BLaER1 treated with 17β-estradiol and CSF1 and Interleukin-3, amounts not matched to agents 10 nM and 100 nM (cell line): ENCODE data around the gene ZNF217.

Experiments used
- H3K27ac ChIP-seq, 11 experiments: shearing (Covaris generic); formaldehyde crosslinking; 2 replicates each; pipeline ENCODE4 v1.8.1; 2022
- H3K27me3 ChIP-seq, 11 experiments: shearing (Covaris generic); formaldehyde crosslinking; 2 replicates each; pipeline ENCODE4 v1.8.1; 2022
- H3K36me3 ChIP-seq, 11 experiments: shearing (Covaris generic); formaldehyde crosslinking; 2 replicates each; pipeline ENCODE4 v1.8.1; 2022
- H3K4me1 ChIP-seq, 10 experiments: shearing (Covaris generic); formaldehyde crosslinking; 2 replicates each; pipeline ENCODE4 v1.8.1; 2022
- H3K4me2 ChIP-seq, 11 experiments: shearing (Covaris generic); formaldehyde crosslinking; 2 replicates each; pipeline ENCODE4 v1.8.1; 2022
- H3K4me3 ChIP-seq, 10 experiments: shearing (Covaris generic); formaldehyde crosslinking; 2 replicates each; pipeline ENCODE4 v1.8.1; 2022
- H3K9ac ChIP-seq, 11 experiments: shearing (Covaris generic); formaldehyde crosslinking; 2 replicates each; pipeline ENCODE4 v1.8.1; 2022
- H3K9me3 ChIP-seq, 11 experiments: shearing (Covaris generic); formaldehyde crosslinking; replicated peaks in 1 of 11; 2 replicates each; pipeline ENCODE4 v1.8.1; 2022
- H4K20me1 ChIP-seq, 11 experiments: shearing (Covaris generic); formaldehyde crosslinking; 2 replicates each; pipeline ENCODE4 v1.8.1; 2022
- Cebpa-rat ChIP-seq, 11 experiments: shearing (Covaris generic); IDR thresholded peaks; 2 replicates each; pipeline ENCODE4 v1.8.1; 2022

The ZNF217 gene

GRCh38 chr20:53575481-53576194, 18.0 kb downstream of the ZNF217 start:
- peaks cover 61 to 72% (median 65%) of the 10 kb centered on the region in 10 experiments for H3K4me1 ChIP-seq

GRCh38 chr20:53574819-53575218, 18.8 kb downstream of the ZNF217 start:
- Histone ChIP-seq H3K4me2 (peak overlapping the region; percentile 48 to 90 (median 61)), H3K36me3 (peaks cover 92 to 100% (median 94%) of the 10 kb centered on the region in 11 experiments), H3K27me3 (no peaks in the 10 kb centered on the region), H3K4me1 (peaks cover 58 to 71% (median 64%) of the 10 kb centered on the region in 10 experiments), H3K27ac (peak overlapping the region in 4 of 11 experiments; percentile 2 to 41 (median 22); a peak in 6 of 22 replicates), H3K4me3 (peak overlapping the region in 5 of 10 experiments; percentile 22 to 45 (median 23); a peak in 8 of 20 replicates), H3K9me3 (no peaks in the 10 kb centered on the region), H4K20me1 (peaks cover 98 to 100% (median 100%) of the 10 kb centered on the region in 11 experiments), H3K9ac (peak overlapping the region in 8 of 11 experiments; percentile 22 to 54 (median 24); a peak in 8 of 22 replicates)
- TF ChIP-seq Cebpa-rat (IDR thresholded peaks at IDR 0.05) = no peak

More at GRCh38 chr20:53575481-53576194, 18.0 kb downstream of the ZNF217 start:
- no peak for TF ChIP-seq Cebpa-rat (IDR thresholded peaks at IDR 0.05)
- Histone ChIP-seq H3K9ac (peak overlapping the region in 6 of 11 experiments; percentile 3 to 51 (median 24); a peak in 8 of 22 replicates), H3K9me3 (no peaks in the 10 kb centered on the region), H3K36me3 (peaks cover 92 to 100% (median 94%) of the 10 kb centered on the region in 11 experiments), H3K27me3 (no peaks in the 10 kb centered on the region), H3K4me2 (peak overlapping the region in 10 of 11 experiments; percentile 48 to 90 (median 60); a peak in 19 of 22 replicates), H3K4me3 (peak overlapping the region in 2 of 10 experiments; percentile 23 to 45; a peak in 3 of 20 replicates), H3K27ac (peak overlapping the region in 3 of 11 experiments; percentile 2 to 29 (median 2); a peak in 4 of 22 replicates), H4K20me1 (peaks cover 95 to 100% (median 100%) of the 10 kb centered on the region in 11 experiments)

GRCh38 chr20:53574259-53574789, 19.3 kb downstream of the ZNF217 start:
- Histone ChIP-seq H3K36me3 (peaks cover 93 to 100% (median 94%) of the 10 kb centered on the region in 11 experiments), H3K4me2 (peak overlapping the region; percentile 48 to 90 (median 61)), H3K27ac (peak overlapping the region in 6 of 11 experiments; percentile 2 to 41 (median 12); a peak in 6 of 22 replicates)

GRCh38 chr20:53571555-53572286, 21.9 kb downstream of the ZNF217 start:
- Histone ChIP-seq H3K4me3 (no peak overlapping the region), H3K27ac (peak overlapping the region in 1 of 11 experiments; percentile 25; a peak in 1 of 22 replicates), H3K27me3 (no peaks in the 10 kb centered on the region), H3K9ac (peak overlapping the region in 1 of 11 experiments; percentile 2; a peak in 1 of 22 replicates), H3K4me1 (peaks cover 42 to 50% (median 47%) of the 10 kb centered on the region in 10 experiments), H3K36me3 (peaks cover 98 to 100% (median 99%) of the 10 kb centered on the region in 11 experiments), H3K4me2 (peak overlapping the region in 7 of 11 experiments; percentile 46 to 82 (median 57); a peak in 7 of 22 replicates), H4K20me1 (peaks cover 93 to 100% (median 99%) of the 10 kb centered on the region in 11 experiments), H3K9me3 (no peaks in the 10 kb centered on the region)
- TF ChIP-seq Cebpa-rat (IDR thresholded peaks at IDR 0.05) = no peak

More at GRCh38 chr20:53574259-53574789, 19.3 kb downstream of the ZNF217 start:
- TF ChIP-seq Cebpa-rat (IDR thresholded peaks at IDR 0.05) = no peak
- H3K4me1 ChIP-seq = peaks cover 58 to 68% (median 63%) of the 10 kb centered on the region in 10 experiments
- peak overlapping the region in 5 of 10 experiments; percentile 22 to 45 (median 23); a peak in 9 of 20 replicates for H3K4me3 ChIP-seq
- peaks cover 98 to 100% (median 100%) of the 10 kb centered on the region in 11 experiments for H4K20me1 ChIP-seq
- H3K9ac ChIP-seq = peak overlapping the region in 7 of 11 experiments; percentile 13 to 54 (median 34); a peak in 7 of 22 replicates
- no peaks in the 10 kb centered on the region for H3K9me3 ChIP-seq
- no peaks in the 10 kb centered on the region for H3K27me3 ChIP-seq

DNA sequence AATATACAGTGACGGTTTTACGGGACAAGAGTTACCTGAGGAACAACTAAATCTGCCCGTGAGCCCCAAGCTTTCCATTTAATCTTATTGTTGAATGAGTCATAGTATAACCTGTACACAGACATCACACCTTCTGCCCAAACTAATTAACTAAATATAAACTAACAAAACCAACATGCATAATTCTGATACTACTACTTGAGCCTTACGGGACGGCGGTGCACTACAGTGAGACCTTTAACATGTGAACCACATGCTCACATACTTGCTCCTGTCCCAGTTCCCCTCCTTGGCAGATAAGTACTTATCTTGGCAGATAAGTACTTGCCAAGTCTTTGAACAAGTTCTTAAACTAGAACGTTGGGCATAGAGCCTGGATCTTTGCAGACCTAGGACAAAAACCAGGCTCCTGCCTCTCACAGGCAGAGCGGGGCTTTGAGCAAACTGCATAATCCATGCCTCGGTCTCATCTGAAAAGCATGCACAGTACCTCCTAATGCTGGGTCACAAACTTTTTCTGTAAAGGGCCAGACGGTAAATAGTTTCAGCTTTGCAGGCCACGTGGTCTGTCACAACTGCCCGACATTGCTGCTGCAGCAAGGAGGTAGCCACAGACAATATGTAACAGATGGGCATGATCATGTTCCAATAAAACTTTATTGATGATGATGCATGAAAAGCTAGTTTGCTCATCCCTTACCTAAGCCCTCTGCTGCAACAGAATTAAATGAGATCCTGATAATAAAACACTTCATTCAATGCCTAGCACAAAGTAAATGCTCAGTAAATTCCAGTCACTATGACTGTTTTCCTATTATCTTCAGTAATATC, 23.0 kb downstream of the ZNF217 start:
- no peaks in the 10 kb centered on the region for H3K9me3 ChIP-seq
- peaks cover 93 to 100% (median 99%) of the 10 kb centered on the region in 11 experiments for H4K20me1 ChIP-seq
- H3K9ac ChIP-seq = no peak overlapping the region
- no peak overlapping the region for H3K4me2 ChIP-seq
- H3K27ac ChIP-seq = no peak overlapping the region
- H3K4me3 ChIP-seq = no peak overlapping the region
- TF ChIP-seq Cebpa-rat (IDR thresholded peaks at IDR 0.05) = no peak
- H3K4me1 ChIP-seq = peaks cover 35 to 39% (median 37%) of the 10 kb centered on the region in 10 experiments
- no peaks in the 10 kb centered on the region for H3K27me3 ChIP-seq
- peaks cover 98 to 100% (median 99%) of the 10 kb centered on the region in 11 experiments for H3K36me3 ChIP-seq

DNA sequence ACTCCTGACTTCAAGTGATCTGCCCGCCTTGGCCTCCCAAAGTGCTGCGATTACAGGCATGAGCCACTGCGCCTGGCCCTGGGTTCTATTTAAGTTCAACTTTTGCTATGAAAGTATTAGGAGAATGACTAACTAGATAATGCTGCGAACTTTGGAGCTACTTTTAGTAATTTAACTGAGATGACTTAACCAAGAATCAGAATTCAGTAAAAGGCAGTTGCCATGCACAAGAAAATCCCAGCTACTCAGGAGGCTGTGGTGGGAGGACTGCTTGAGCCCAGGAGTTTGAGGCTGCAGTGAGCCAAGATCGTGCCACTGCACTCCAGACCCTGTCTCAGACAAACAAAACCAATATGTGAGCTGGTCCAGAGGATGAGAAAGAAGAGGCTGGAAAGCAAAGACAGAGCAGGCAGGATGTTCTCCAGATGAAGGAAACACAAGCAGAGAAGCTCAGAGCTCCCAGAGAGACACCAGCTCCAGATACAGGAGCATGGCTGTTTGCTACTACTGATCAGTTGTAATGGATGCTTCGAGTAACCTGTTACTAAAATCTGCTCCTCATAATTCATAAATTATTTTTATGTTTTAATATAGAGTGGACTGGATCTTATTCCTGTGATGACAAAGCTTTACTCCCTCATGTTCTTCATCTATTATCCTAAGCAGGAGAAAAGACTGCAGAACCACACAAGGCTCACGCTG, 23.9 kb downstream of the ZNF217 start:
- Histone ChIP-seq H3K27ac (no peak overlapping the region), H3K4me1 (peaks cover 26 to 30% (median 28%) of the 10 kb centered on the region in 10 experiments), H3K27me3 (no peaks in the 10 kb centered on the region), H3K9me3 (no peaks in the 10 kb centered on the region), H3K9ac (no peak overlapping the region), H4K20me1 (peaks cover 89 to 100% (median 99%) of the 10 kb centered on the region in 11 experiments), H3K36me3 (peaks cover 98 to 100% (median 99%) of the 10 kb centered on the region in 11 experiments), H3K4me2 (no peak overlapping the region), H3K4me3 (no peak overlapping the region)
- no peak for TF ChIP-seq Cebpa-rat (IDR thresholded peaks at IDR 0.05)

DNA sequence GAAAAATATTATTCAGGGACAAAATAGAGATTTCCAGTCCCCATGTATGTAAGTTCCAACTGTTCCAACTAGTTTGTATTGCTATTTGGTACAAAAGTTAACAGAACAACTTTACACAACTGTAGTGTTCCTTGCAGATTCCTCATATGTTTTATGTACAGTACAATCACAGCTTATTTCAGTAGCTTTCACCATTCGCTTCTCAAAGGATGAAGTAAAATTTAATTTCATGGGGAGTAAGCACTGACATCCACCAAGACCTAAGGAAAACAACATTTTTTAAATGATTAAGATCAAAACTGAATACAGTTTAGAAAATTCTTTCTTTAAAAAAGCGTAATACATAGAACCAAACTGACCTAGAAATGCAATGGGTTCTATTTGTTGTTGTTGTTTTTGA, 24.6 kb downstream of the ZNF217 start:
- Histone ChIP-seq H3K4me2 (no peak overlapping the region), H3K4me3 (no peak overlapping the region), H3K9me3 (no peaks in the 10 kb centered on the region), H3K4me1 (peaks cover 19 to 25% (median 20%) of the 10 kb centered on the region in 10 experiments), H3K9ac (no peak overlapping the region), H3K36me3 (peaks cover 98 to 100% (median 99%) of the 10 kb centered on the region in 11 experiments), H3K27ac (no peak overlapping the region), H3K27me3 (no peaks in the 10 kb centered on the region), H4K20me1 (peaks cover 82 to 100% (median 99%) of the 10 kb centered on the region in 11 experiments)
- no peak for TF ChIP-seq Cebpa-rat (IDR thresholded peaks at IDR 0.05)
